GM12878 (cell line): ENCODE results near the gene BCORL1. TPM values are rescaled to one million over a fixed set of nuclear protein-coding genes. Genes with fewer than 3 reads are reported as not detected.

Experiments used
- ATAC-seq: fragments of 200-7000 bp; cut with Tn5 transposase; 3 replicates; pipeline ENCODE4 v1.9.1; 2020; ENCODE audit warnings: mild to moderate bottlenecking, moderate library complexity
- BruUV-seq: library from RNA; stranded (reverse); fragments of 400-500 nt; replicated peaks from 2 replicates; lab custom pipeline; 2021; lab: Mats Ljungman, UMichigan
- CTCF ChIA-PET: fragments of 300-600 bp; sonication (Branson Sonifier 250); formaldehyde crosslinking; extraction: SDS; loops from one replicate; lab custom pipeline; 2021; ENCODE audit warnings: inconsistent platforms; lab: Yijun Ruan, JAX
- POLR2A ChIA-PET: fragments of 350-600 bp; formaldehyde crosslinking; extraction: SDS; loops from one replicate; lab custom pipeline; 2021; ENCODE audit warnings: inconsistent platforms; lab: Charles Lee
- RAD21 ChIA-PET: fragments of 300-600 bp; sonication (Branson Sonifier 250); formaldehyde crosslinking; loops from one replicate; lab custom pipeline; 2023; ENCODE audit warnings: antibody characterized with exemption; ENCODE audit not compliant: unreplicated experiment; lab: Charles Lee
- SMC1A ChIA-PET: fragments of 300-600 bp; sonication (Branson Sonifier 250); formaldehyde crosslinking; loops from one replicate; lab custom pipeline; 2023; ENCODE audit not compliant: unreplicated experiment, uncharacterized antibody; lab: Charles Lee
- DNase-seq: peaks from one replicate; pipeline ENCODE4 v3.0.0-alpha.2; 2011; ENCODE audit warnings: low read depth, low spot score
- FAIRE-seq: peaks from 3 replicates; lab custom pipeline; 2011; peaks lifted over from hg19 to GRCh38; lab: Jason Lieb, UNC
- H2AFZ ChIP-seq: 2 replicates; pipeline ENCODE4 v1.6.0; 2011; ENCODE audit warnings: low read depth, low read length, control low read depth; ENCODE audit not compliant: control insufficient read depth
- H3K27ac ChIP-seq: 2 replicates; pipeline ENCODE4 v1.5.1; 2011; ENCODE audit warnings: control low read depth; ENCODE audit not compliant: control insufficient read depth, insufficient read depth
- H3K27me3 ChIP-seq, 2 experiments: replicated peaks in 1 of 2; 2 replicates each; pipeline versions ENCODE4 v1.6.0 to v1.6.1; 2011; ENCODE audit warnings: low read length in 1 of 2; ENCODE audit not compliant: control insufficient read depth in 2 of 2, insufficient read depth in 2 of 2
- H3K36me3 ChIP-seq, 2 experiments: 2 replicates each; pipeline ENCODE4 v1.5.1; 2011; ENCODE audit warnings: low read length in 1 of 2; ENCODE audit not compliant: control insufficient read depth in 2 of 2, insufficient read depth in 2 of 2
- H3K4me1 ChIP-seq: 2 replicates; pipeline ENCODE4 v1.6.1; 2011; ENCODE audit warnings: mild to moderate bottlenecking, low read length, moderate library complexity, mixed read lengths; ENCODE audit not compliant: control insufficient read depth, insufficient read depth
- H3K4me2 ChIP-seq: 2 replicates; pipeline ENCODE4 v1.6.0; 2011; ENCODE audit warnings: control low read depth; ENCODE audit not compliant: control insufficient read depth, insufficient read depth
- H3K4me3 ChIP-seq: fragments of 200-600 bp; sonication (generic); 2 replicates; pipeline ENCODE4 v1.5.1; 2016
- H3K79me2 ChIP-seq: 2 replicates; pipeline ENCODE4 v1.6.0; 2011; ENCODE audit warnings: low read length; ENCODE audit not compliant: control insufficient read depth, insufficient read depth
- H3K9ac ChIP-seq: 2 replicates; pipeline ENCODE4 v1.8.0; 2011; ENCODE audit warnings: low read length, control low read depth, mixed read lengths; ENCODE audit not compliant: control insufficient read depth, insufficient read depth
- H3K9me3 ChIP-seq: replicated peaks from 3 replicates; pipeline ENCODE4 v1.5.1; 2011; ENCODE audit warnings: mild to moderate bottlenecking, low read length; ENCODE audit not compliant: control insufficient read depth, insufficient read depth
- H4K20me1 ChIP-seq: 2 replicates; pipeline ENCODE4 v1.6.0; 2011; ENCODE audit not compliant: control insufficient read depth, insufficient read depth
- CEBPB ChIP-seq, 2 experiments: fragments of 150-350 bp in 1 of 2; IDR thresholded peaks; 2 replicates each; pipeline ENCODE4 v1.6.1; 2012 to 2014; ENCODE audit warnings: low read depth in 2 of 2, low read length in 2 of 2, borderline replicate concordance in 1 of 2, inconsistent platforms in 1 of 2
- DPF2 ChIP-seq: fragments of 450-650 bp; IDR thresholded peaks from 2 replicates; pipeline ENCODE4 v1.6.1; 2017; ENCODE audit warnings: mild to moderate bottlenecking
- HDGF ChIP-seq: fragments of 450-650 bp; IDR thresholded peaks from 2 replicates; pipeline ENCODE4 v1.6.1; 2016; ENCODE audit warnings: antibody characterized with exemption
- IKZF1 ChIP-seq: fragments of 450-650 bp; conservative IDR thresholded peaks from 2 replicates; pipeline ENCODE4 v1.6.1; 2017; ENCODE audit warnings: antibody characterized with exemption, mild to moderate bottlenecking
- IKZF2 ChIP-seq, 2 experiments: fragments of 450-650 bp; IDR thresholded peaks; 2 replicates each; pipeline ENCODE4 v1.6.1; 2017; ENCODE audit warnings: mild to moderate bottlenecking in 2 of 2, moderate library complexity in 2 of 2
- KAT2A ChIP-seq: conservative IDR thresholded peaks from 2 replicates; pipeline ENCODE4 v1.6.1; 2011; ENCODE audit warnings: low read depth, low read length; ENCODE audit not compliant: control insufficient read depth
- MEF2A ChIP-seq: IDR thresholded peaks from 2 replicates; pipeline ENCODE4 v1.6.1; 2011; ENCODE audit warnings: low read depth, mild to moderate bottlenecking, low read length, moderate library complexity; ENCODE audit not compliant: insufficient read depth
- NR2F1 ChIP-seq: fragments of 450-650 bp; conservative IDR thresholded peaks from 2 replicates; pipeline ENCODE4 v1.6.1; 2017; ENCODE audit warnings: mild to moderate bottlenecking
- NRF1 ChIP-seq: conservative IDR thresholded peaks from 2 replicates; pipeline ENCODE4 v1.6.1; 2011; ENCODE audit warnings: mild to moderate bottlenecking, low read depth, low read length, improper control_type of control experiment
- RAD51 ChIP-seq: fragments of 450-650 bp; IDR thresholded peaks from 2 replicates; pipeline ENCODE4 v1.6.1; 2016; ENCODE audit warnings: moderate library complexity, mild to moderate bottlenecking, inconsistent platforms
- SMC3 ChIP-seq: IDR thresholded peaks from 2 replicates; pipeline ENCODE4 v1.6.1; 2011; ENCODE audit warnings: low read length, improper control_type of control experiment, borderline replicate concordance
- SP1 ChIP-seq: IDR thresholded peaks from one replicate; pipeline ENCODE4 v1.6.1; 2011; ENCODE audit warnings: low read depth, low read length
- STAT1 ChIP-seq: fragments of 450-650 bp; conservative IDR thresholded peaks from 2 replicates; pipeline ENCODE4 v1.6.1; 2014; ENCODE audit warnings: antibody characterized with exemption, mild to moderate bottlenecking
- TARDBP ChIP-seq: IDR thresholded peaks from 2 replicates; pipeline ENCODE4 v1.6.1; 2016; ENCODE audit warnings: borderline replicate concordance
- TBL1XR1 ChIP-seq: IDR thresholded peaks from 2 replicates; pipeline ENCODE4 v1.6.1; 2012; ENCODE audit warnings: low read depth, low read length, improper control_type of control experiment
- TCF12 ChIP-seq: IDR thresholded peaks from 2 replicates; pipeline ENCODE4 v1.6.1; 2011; ENCODE audit warnings: low read depth, mild to moderate bottlenecking, low read length
- TCF3 ChIP-seq: IDR thresholded peaks from 2 replicates; pipeline ENCODE4 v1.6.1; 2012; ENCODE audit warnings: low read depth, mild to moderate bottlenecking, low read length, borderline replicate concordance; ENCODE audit not compliant: insufficient read depth
- ZBED1 ChIP-seq: IDR thresholded peaks from 2 replicates; pipeline ENCODE4 v1.6.1; 2016; ENCODE audit warnings: borderline replicate concordance
- whole genome bisulfite sequencing: methylation state at CpG from one replicate; pipeline ENCODE4 v1.1.6; 2016; ENCODE audit warnings: low lambda C conversion rate; ENCODE audit not compliant: insufficient replicate concordance, insufficient coverage; ENCODE audit errors: missing lambda C conversion rate; 5-methylcytosine and 5-hydroxymethylcytosine counted together
- in situ Hi-C: fragments of 300-500 bp; cut with MboI; formaldehyde crosslinking; loops from 9 replicates; pipeline ENCODE4 v1.14.3; 2018; ENCODE audit warnings: mixed read lengths
- intact Hi-C: fragments of 100-400 bp; cut with micrococcal nuclease; formaldehyde crosslinking; loops from one replicate; pipeline ENCODE4 v1.14.2; 2022; ENCODE audit not compliant: unreplicated experiment
- polyA plus RNA-seq, 11 experiments: library from polyadenylated mRNA; depleted of rRNA in 4 of 11; unstranded in 6 of 11; stranded (reverse) in 5 of 11; fragments of >200 nt; fragmentation: Nextera tagmentation in 4 of 11; fragmentation: Illumina TruSeq in 1 of 11; extraction: Ambion mirVana in 4 of 11; extraction: Trizol in 1 of 11; gene quantifications; 1 replicate in 1 of 11; 2 replicates in 10 of 11; pipeline versions ENCODE4 v1.2.1 to v1.2.3, GENCODE V29; 2011 to 2016; ENCODE audit warnings: inconsistent platforms in 2 of 11, missing spikeins in 2 of 11, low read depth in 1 of 11
- total RNA-seq, 4 experiments: library from RNA; depleted of rRNA in 3 of 4; stranded (reverse); fragments of >200 nt in 3 of 4; fragmentation: Illumina TruSeq in 1 of 4; extraction: Trizol in 1 of 4; gene quantifications; 2 replicates each; pipeline versions ENCODE4 v1.2.1 to v1.2.3, GENCODE V29; 2013 to 2021
- TF ChIP-seq, protein P1 (sequence below): fragments of 450-650 bp; IDR thresholded peaks from 2 replicates; pipeline ENCODE4 v1.6.1; 2017; ENCODE audit warnings: mild to moderate bottlenecking, low read depth, inconsistent platforms; ENCODE audit not compliant: poor library complexity, severe bottlenecking

Gene BCORL1
- total and polyA plus RNA-seq, 10 of the 15 experiments (the other 5 are each of a cell fraction or from before 2014, with no cell fraction given), result 0.16 to 7.2 (median 0.94) TPM

DNA sequence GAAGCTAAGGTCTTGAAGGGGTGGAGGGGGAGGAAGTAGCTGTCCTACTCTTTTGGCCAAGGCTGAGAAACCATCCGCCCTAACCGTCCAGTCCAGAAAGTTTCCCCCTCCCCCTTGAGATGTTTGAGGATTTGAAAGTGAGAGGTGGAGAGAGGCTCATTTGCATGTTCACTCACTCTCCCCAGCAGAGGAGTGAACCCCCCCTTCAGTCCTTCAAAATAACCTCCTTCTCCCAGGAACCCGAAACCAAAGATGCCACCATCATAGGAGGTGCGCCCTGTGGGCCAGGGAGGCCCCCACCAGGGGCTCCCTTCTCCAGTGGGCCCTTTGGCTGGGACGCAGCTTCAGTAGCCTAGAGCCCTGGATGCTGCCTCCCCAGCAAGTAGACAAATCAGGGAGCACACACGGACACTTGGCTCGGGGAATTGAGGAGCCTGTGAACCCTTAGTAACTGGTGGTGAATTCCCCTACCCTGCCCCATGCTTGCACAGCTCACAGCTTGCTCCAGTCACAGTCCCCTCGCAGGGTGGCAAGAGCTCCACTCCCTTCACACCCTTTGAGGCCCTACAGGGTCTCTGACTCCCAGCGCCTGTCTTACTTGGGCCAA is 102.3 kb downstream of the BCORL1 start (continued):
- TF ChIP-seq KAT2A, result no peak
- TF ChIP-seq STAT1, result no peak
- TF ChIP-seq NR2F1, result peak; percentile 47; the same call in 1 of the 2 replicates
- TF ChIP-seq CEBPB (IDR thresholded peaks at IDR 0.05; ENCODE audit: borderline replicate concordance in 1 of 2, low read depth in 2 of 2, low read length in 2 of 2), result no peak
- peak; percentile 79; the same call in 1 of the 2 replicates for TF ChIP-seq TBL1XR1

DNA sequence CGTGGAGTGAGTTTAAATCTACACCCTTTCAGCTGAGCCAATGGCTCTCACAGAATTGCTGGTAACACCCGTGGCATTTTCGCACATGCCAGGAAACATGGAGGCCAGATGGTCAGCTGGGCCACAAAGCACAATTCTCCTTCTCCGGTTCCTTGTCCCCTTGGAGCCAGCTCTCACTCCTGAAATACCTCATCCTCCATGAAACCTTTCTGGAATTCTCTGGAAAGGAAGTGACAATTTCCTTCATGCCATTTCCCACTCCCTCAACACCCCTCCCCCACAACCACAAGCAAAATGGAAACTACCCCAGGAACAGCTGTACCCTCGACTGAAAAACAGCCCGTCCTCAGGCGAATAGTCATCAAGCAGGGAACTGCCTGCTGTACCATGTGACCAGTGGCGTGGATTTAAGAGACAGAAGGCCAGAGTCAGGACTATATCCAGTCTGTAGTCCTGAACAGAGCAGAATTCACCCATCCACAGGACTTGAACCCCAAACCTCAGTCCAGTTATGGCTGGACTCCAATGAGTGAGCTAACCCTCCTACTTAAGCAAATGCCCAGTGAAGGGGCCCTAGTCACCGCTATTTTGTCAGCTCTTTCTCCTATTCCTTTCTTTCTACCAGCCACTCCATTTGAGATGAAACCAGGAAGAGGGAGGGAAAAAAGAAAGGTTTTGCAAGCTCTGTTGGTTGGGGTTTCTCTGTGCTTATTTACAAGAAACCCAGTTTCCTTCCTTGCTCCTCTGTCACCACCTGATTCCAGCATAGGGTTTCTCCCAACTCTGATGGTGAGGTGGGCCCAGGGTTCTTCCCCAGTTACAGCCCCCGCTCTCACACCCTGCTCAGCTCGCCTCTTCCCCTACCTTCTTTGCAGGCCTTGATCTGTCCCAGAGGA is 103.4 kb downstream of the BCORL1 start:
- peak; percentile 8; the same call in 2 of the 3 replicates for ATAC-seq
- no peak overlapping the region for H2AFZ ChIP-seq
- DNase-seq, result no peak
- peaks cover 0 to 4% of the 10 kb centered on the region in 2 experiments; a peak in 3 of 4 replicates for H3K36me3 ChIP-seq
- no peaks in the 10 kb centered on the region for H3K27me3 ChIP-seq
- ChIA-PET SMC1A (interaction anchor here (0.9 to 4.2 kb wide), 9 partner anchors 16 to 317 kb away, joined by 3 to 36 read pairs (median 4); partner anchors contain the start of genes ELF4 and RAB33A), CTCF (interaction anchor here (1.0 to 3.0 kb wide), 5 partner anchors 28 to 107 kb away, joined by 3 to 35 read pairs (median 4); partner anchors contain the start of gene RAB33A), POLR2A (interaction anchor here (0.7 to 4.5 kb wide), 7 partner anchors 19 to 313 kb away, joined by 3 to 28 read pairs (median 18); partner anchors contain the start of genes ELF4 and RAB33A), RAD21 (interaction anchor here (0.7 to 2.8 kb wide), 11 partner anchors 11 to 476 kb away, joined by 3 to 13 read pairs (median 4); partner anchors contain the start of genes AIFM1 and RAB33A)
- intact Hi-C loops (loop anchor here (10.0 kb wide), 1 partner anchor 179 kb away; the partner anchor contains the start of gene ZNF280C), in situ Hi-C loops (loop anchor here (10.0 kb wide), 1 partner anchor 89 kb away; the partner anchor contains the start of gene RAB33A)
- peak overlapping the region; percentile 70 for H3K4me3 ChIP-seq
- no peak for FAIRE-seq
- H3K4me1 ChIP-seq, result peaks cover 47% of the 10 kb centered on the region
- H3K79me2 ChIP-seq, result peaks cover 61% of the 10 kb centered on the region
- H3K4me2 ChIP-seq, result peak overlapping the region; percentile 51
- no peaks in the 10 kb centered on the region; the same call in 2 of the 3 replicates for H3K9me3 ChIP-seq
- H3K9ac ChIP-seq, result peak overlapping the region; percentile 85
- H4K20me1 ChIP-seq, result no peaks in the 10 kb centered on the region
- BruUV-seq, result TSS peak; percentile 96
- 28% methylated on average over 11 of the region's 11 CpGs for WGBS
- peak overlapping the region; percentile 93 for H3K27ac ChIP-seq
- TF ChIP-seq TCF3 (no peak), HDGF (no peak), SP1 (no peak), IKZF2 (IDR thresholded peaks at IDR 0.05) (peak; percentile 59 to 67), MEF2A (no peak), TARDBP (no peak), DPF2 (no peak), IKZF1 (peak; percentile 46), SMC3 (no peak), TCF12 (0 out of 2 replicates have a peak, but pooled peaks have one; percentile 36), RAD51 (peak; percentile 60; the same call in 1 of the 2 replicates), NRF1 (no peak), ZBED1 (no peak)
- TF ChIP-seq, protein P1, sequence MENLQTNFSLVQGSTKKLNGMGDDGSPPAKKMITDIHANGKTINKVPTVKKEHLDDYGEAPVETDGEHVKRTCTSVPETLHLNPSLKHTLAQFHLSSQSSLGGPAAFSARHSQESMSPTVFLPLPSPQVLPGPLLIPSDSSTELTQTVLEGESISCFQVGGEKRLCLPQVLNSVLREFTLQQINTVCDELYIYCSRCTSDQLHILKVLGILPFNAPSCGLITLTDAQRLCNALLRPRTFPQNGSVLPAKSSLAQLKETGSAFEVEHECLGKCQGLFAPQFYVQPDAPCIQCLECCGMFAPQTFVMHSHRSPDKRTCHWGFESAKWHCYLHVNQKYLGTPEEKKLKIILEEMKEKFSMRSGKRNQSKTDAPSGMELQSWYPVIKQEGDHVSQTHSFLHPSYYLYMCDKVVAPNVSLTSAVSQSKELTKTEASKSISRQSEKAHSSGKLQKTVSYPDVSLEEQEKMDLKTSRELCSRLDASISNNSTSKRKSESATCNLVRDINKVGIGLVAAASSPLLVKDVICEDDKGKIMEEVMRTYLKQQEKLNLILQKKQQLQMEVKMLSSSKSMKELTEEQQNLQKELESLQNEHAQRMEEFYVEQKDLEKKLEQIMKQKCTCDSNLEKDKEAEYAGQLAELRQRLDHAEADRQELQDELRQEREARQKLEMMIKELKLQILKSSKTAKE, result no peak
